HepG2 (cell line): ENCODE results near the gene SEPTIN2. TPM values are rescaled to one million over a fixed set of nuclear protein-coding genes. Genes with fewer than 3 reads are reported as not detected.
A peak's percentile ranks its signal among the peaks of the same experiment; 100 is the strongest.

ENCODE experiments used
- ELF3 ChIP-seq: IDR thresholded peaks from 2 replicates; pipeline ENCODE4 v1.6.1; 2016; ENCODE audit warnings: missing genetic modification reagents, missing compliant biosample characterization
- GFI1 ChIP-seq: sonication (generic); formaldehyde crosslinking; IDR thresholded peaks from 2 replicates; pipeline ENCODE4 v1.5.0; 2020; ENCODE audit warnings: missing genetic modification reagents, mild to moderate bottlenecking, borderline replicate concordance
- HIC2 ChIP-seq: sonication (generic); formaldehyde crosslinking; IDR thresholded peaks from 2 replicates; pipeline ENCODE4 v1.9.0; 2022; ENCODE audit warnings: low read depth, missing genetic modification reagents
- JUNB ChIP-seq: sonication (generic); formaldehyde crosslinking; IDR thresholded peaks from 2 replicates; pipeline ENCODE4 v1.8.0; 2022; ENCODE audit warnings: missing genetic modification reagents, mild to moderate bottlenecking, borderline replicate concordance
- KDM6A ChIP-seq: IDR thresholded peaks from 2 replicates; pipeline ENCODE4 v1.6.1; 2016; ENCODE audit warnings: low read depth
- NR1H2 ChIP-seq: sonication (generic); formaldehyde crosslinking; IDR thresholded peaks from 2 replicates; pipeline ENCODE4 v1.8.1; 2022; ENCODE audit warnings: low read depth, missing genetic modification reagents, borderline replicate concordance
- POLR2AphosphoS2 ChIP-seq: IDR thresholded peaks from 2 replicates; pipeline ENCODE4 v1.6.1; 2011; ENCODE audit warnings: low read depth, low read length, improper control_type of control experiment
- RFX1 ChIP-seq: fragments of 450-650 bp; IDR thresholded peaks from 2 replicates; pipeline ENCODE4 v1.6.1; 2017
- SMAD1 ChIP-seq: sonication (generic); formaldehyde crosslinking; IDR thresholded peaks from 2 replicates; pipeline ENCODE4 v1.4.0; 2020; ENCODE audit warnings: missing genetic modification reagents, low read depth, mild to moderate bottlenecking, borderline replicate concordance
- SMC3 ChIP-seq: IDR thresholded peaks from 2 replicates; pipeline ENCODE4 v1.6.1; 2011; ENCODE audit warnings: low read length, improper control_type of control experiment
- U2AF2 ChIP-seq: fragments of 200-400 bp; formaldehyde crosslinking; IDR thresholded peaks from 2 replicates; pipeline ENCODE4 v1.6.1; 2017; ENCODE audit warnings: low read depth, mild to moderate bottlenecking, low read length
- ZBTB33 ChIP-seq: sonication (generic); formaldehyde crosslinking; IDR thresholded peaks from 2 replicates; pipeline ENCODE4 v1.4.0; 2020; ENCODE audit warnings: missing genetic modification reagents
- ZHX2 ChIP-seq, 2 experiments: sonication (generic) in 1 of 2; formaldehyde crosslinking in 1 of 2; IDR thresholded peaks; 2 replicates each; pipeline versions ENCODE4 v1.6.1 to v1.9.0; 2014 to 2022; ENCODE audit warnings: antibody characterized with exemption in 1 of 2, borderline replicate concordance in 1 of 2, inconsistent platforms in 1 of 2, low read depth in 1 of 2, missing genetic modification reagents in 1 of 2
- ZNF24 ChIP-seq: fragments of 450-650 bp; IDR thresholded peaks from 2 replicates; pipeline ENCODE4 v1.6.1; 2017; ENCODE audit warnings: antibody characterized with exemption, mild to moderate bottlenecking
- ZNF430 ChIP-seq: sonication (generic); formaldehyde crosslinking; IDR thresholded peaks from 2 replicates; pipeline ENCODE4 v1.9.0; 2021; ENCODE audit warnings: mild to moderate bottlenecking, missing genetic modification reagents
- ZNF775 ChIP-seq: sonication (generic); formaldehyde crosslinking; IDR thresholded peaks from 2 replicates; pipeline ENCODE4 v1.4.0; 2020; ENCODE audit warnings: missing genetic modification reagents, mild to moderate bottlenecking, moderate library complexity, borderline replicate concordance
- ZNF782 ChIP-seq: sonication (generic); formaldehyde crosslinking; IDR thresholded peaks from 2 replicates; pipeline ENCODE4 v1.4.0; 2020; ENCODE audit warnings: missing genetic modification reagents, mild to moderate bottlenecking, borderline replicate concordance
- polyA plus RNA-seq, 8 experiments: library from polyadenylated mRNA; depleted of rRNA in 3 of 8; stranded (reverse) in 7 of 8; unstranded in 1 of 8; fragments of >200 nt; fragmentation: Illumina TruSeq in 4 of 8; extraction: Trizol in 4 of 8; gene quantifications; 2 replicates each; pipeline versions ENCODE4 v1.2.1 to v1.2.3, GENCODE V29; 2011 to 2016; ENCODE audit warnings: low read depth in 4 of 8, missing spikeins in 1 of 8, mixed read lengths in 1 of 8; ENCODE audit not compliant: insufficient read depth in 1 of 8
- total RNA-seq, 5 experiments: library from RNA; depleted of rRNA; stranded (reverse); fragments of >200 nt; fragmentation: Illumina TruSeq; extraction: Trizol; gene quantifications; 2 replicates each; pipeline ENCODE4 v1.2.3, GENCODE V29; 2016; ENCODE audit warnings: low read depth in 1 of 5
- TF ChIP-seq, protein P1 (sequence below): sonication (generic); formaldehyde crosslinking; IDR thresholded peaks from 2 replicates; pipeline ENCODE4 v1.4.0; 2020; ENCODE audit warnings: mild to moderate bottlenecking, low read depth, missing genetic modification reagents

SEPTIN2 gene
- total and polyA plus RNA-seq, 2 of the 13 experiments (the other 11 are each of a cell fraction or from before 2014, with no cell fraction given) = 493 to 733 TPM

GRCh38 chr2:241315879-241316631 is at the start of gene SEPTIN2 (continued):
- TF ChIP-seq POLR2AphosphoS2 = no peak
- TF ChIP-seq ELF3 (CRISPR knock-in tag) = 0 out of 2 replicates have a peak, but pooled peaks have one; percentile 3
- no peak; the same call in 1 of the 2 replicates for TF ChIP-seq ZBTB33 (CRISPR knock-in tag)
- TF ChIP-seq RFX1 = no peak
- no peak for TF ChIP-seq ZNF430 (CRISPR knock-in tag)
- TF ChIP-seq HIC2 (CRISPR knock-in tag) = peak; percentile 40; the same call in 1 of the 2 replicates
- TF ChIP-seq, protein P1, sequence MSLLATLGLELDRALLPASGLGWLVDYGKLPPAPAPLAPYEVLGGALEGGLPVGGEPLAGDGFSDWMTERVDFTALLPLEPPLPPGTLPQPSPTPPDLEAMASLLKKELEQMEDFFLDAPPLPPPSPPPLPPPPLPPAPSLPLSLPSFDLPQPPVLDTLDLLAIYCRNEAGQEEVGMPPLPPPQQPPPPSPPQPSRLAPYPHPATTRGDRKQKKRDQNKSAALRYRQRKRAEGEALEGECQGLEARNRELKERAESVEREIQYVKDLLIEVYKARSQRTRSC = 0 out of 2 replicates have a peak, but pooled peaks have one; percentile 76
- TF ChIP-seq SMAD1 (CRISPR knock-in tag) = peak; percentile 60; the same call in 1 of the 2 replicates
- TF ChIP-seq GFI1 (CRISPR knock-in tag) = peak; percentile 14; the same call in 1 of the 2 replicates
- TF ChIP-seq JUNB = no peak
- no peak for TF ChIP-seq U2AF2
- TF ChIP-seq KDM6A (CRISPR knock-in tag) = no peak; the same call in 1 of the 2 replicates
- TF ChIP-seq ZNF782 (CRISPR knock-in tag) = no peak; the same call in none of the 2 replicates
- TF ChIP-seq ZHX2 (IDR thresholded peaks at IDR 0.05; ENCODE audit: low read depth) = peak; percentile 76; the same call in 1 of the 2 replicates
- no peak; the same call in 1 of the 2 replicates for TF ChIP-seq ZHX2 (CRISPR knock-in tag; IDR thresholded peaks at IDR 0.05; ENCODE audit: borderline replicate concordance)
- no peak for TF ChIP-seq SMC3
- no peak for TF ChIP-seq ZNF24
- 0 out of 2 replicates have a peak, but pooled peaks have one; percentile 80 for TF ChIP-seq ZNF775 (CRISPR knock-in tag)
- TF ChIP-seq NR1H2 (CRISPR knock-in tag) = no peak; the same call in 1 of the 2 replicates
